ENCODE measurements around the gene ATP9A.

DNA sequence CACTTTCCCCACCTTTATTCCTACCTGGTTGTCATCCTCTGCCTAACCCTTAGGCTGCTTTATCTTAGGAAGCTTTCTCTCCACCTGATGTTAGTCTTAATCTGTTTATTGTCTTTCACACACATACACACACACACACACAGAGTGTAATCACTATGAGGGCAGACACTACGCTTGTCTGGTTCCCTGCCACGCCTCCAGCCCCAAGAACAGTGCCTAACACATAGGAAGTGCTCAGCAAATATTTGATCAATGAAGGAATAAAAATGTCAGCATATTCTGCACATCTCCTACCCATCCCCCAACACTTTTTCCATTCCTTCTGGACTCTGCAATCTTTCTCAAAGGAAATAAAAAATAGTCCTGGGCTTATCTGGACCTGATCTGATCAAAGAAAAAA, 174.6 kb downstream of the ATP9A start:
- TF ChIP-seq ASH2L (IDR thresholded peaks at IDR 0.05; ENCODE audit: low read length) (no peak), ZNF274 (IDR thresholded peaks at IDR 0.05; ENCODE audit: borderline replicate concordance, extremely low read depth, low read length) (no peak), CEBPB (IDR thresholded peaks at IDR 0.05; ENCODE audit: low read depth, low read length) (no peak), POLR2AphosphoS5 (IDR thresholded peaks at IDR 0.05; ENCODE audit: low read depth, low read length) (no peak), MAFK (IDR thresholded peaks at IDR 0.05; ENCODE audit: low read depth, low read length) (no peak), SP4 (IDR thresholded peaks at IDR 0.05; ENCODE audit: low read length) (no peak), YY1 (IDR thresholded peaks at IDR 0.05; ENCODE audit: low read depth, low read length) (no peak), POLR2A (IDR thresholded peaks at IDR 0.05; ENCODE audit: control extremely low read depth in 1 of 2, low read depth in 2 of 2, low read length in 2 of 2) (no peak), HDAC2 (IDR thresholded peaks at IDR 0.05; ENCODE audit: borderline replicate concordance in 1 of 2, low read depth in 2 of 2, low read length in 2 of 2) (no peak)
- TF ChIP-seq, protein P1, sequence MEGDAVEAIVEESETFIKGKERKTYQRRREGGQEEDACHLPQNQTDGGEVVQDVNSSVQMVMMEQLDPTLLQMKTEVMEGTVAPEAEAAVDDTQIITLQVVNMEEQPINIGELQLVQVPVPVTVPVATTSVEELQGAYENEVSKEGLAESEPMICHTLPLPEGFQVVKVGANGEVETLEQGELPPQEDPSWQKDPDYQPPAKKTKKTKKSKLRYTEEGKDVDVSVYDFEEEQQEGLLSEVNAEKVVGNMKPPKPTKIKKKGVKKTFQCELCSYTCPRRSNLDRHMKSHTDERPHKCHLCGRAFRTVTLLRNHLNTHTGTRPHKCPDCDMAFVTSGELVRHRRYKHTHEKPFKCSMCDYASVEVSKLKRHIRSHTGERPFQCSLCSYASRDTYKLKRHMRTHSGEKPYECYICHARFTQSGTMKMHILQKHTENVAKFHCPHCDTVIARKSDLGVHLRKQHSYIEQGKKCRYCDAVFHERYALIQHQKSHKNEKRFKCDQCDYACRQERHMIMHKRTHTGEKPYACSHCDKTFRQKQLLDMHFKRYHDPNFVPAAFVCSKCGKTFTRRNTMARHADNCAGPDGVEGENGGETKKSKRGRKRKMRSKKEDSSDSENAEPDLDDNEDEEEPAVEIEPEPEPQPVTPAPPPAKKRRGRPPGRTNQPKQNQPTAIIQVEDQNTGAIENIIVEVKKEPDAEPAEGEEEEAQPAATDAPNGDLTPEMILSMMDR (IDR thresholded peaks at IDR 0.05; ENCODE audit: control extremely low read depth in 1 of 3, insufficient read depth in 1 of 3, low read depth in 1 of 3, low read length in 3 of 3): no peak

All from H1 (cell line).